GM18520 (cell line): ENCODE data around the gene PIGQ.

Source experiments
- ATAC-seq: cut with Tn5 transposase; IDR thresholded peaks from one replicate; pipeline ENCODE4 v1.9.1; 2021; ENCODE audit not compliant: unreplicated experiment

Gene PIGQ

GRCh38 chr16:533391-534123 lies 36.2 kb upstream of the PIGQ start:
- no peak for ATAC-seq

- no peak for ATAC-seq
These were observed 35.6 kb upstream of the PIGQ start for GRCh38 chr16:534135-534534.

- ATAC-seq: no peak
These were observed 34.8 kb upstream of the PIGQ start for GRCh38 chr16:534856-535445.

- ATAC-seq: no peak
These were observed 34.0 kb upstream of the PIGQ start for GRCh38 chr16:535446-536405.

- ATAC-seq: no peak
These were observed 33.0 kb upstream of the PIGQ start for GRCh38 chr16:536746-537145.

GRCh38 chr16:537415-538335 lies 32.1 kb upstream of the PIGQ start:
- no peak for ATAC-seq

GRCh38 chr16:539901-540530 lies 29.8 kb upstream of the PIGQ start:
- ATAC-seq: no peak

GRCh38 chr16:540645-541340 lies 29.0 kb upstream of the PIGQ start:
- no peak for ATAC-seq

- ATAC-seq: no peak
These were observed 26.2 kb upstream of the PIGQ start for GRCh38 chr16:543301-544164.

GRCh38 chr16:544517-544916 lies 25.3 kb upstream of the PIGQ start:
- ATAC-seq: no peak

- ATAC-seq: no peak
These were observed 22.6 kb upstream of the PIGQ start for GRCh38 chr16:546909-547770.

GRCh38 chr16:548586-548985 lies 21.2 kb upstream of the PIGQ start:
- ATAC-seq: no peak

GRCh38 chr16:549544-550263 lies 20.1 kb upstream of the PIGQ start:
- no peak for ATAC-seq

- ATAC-seq: no peak
These were observed 18.6 kb upstream of the PIGQ start for GRCh38 chr16:551210-551609.

- ATAC-seq: no peak
These were observed 17.6 kb upstream of the PIGQ start for GRCh38 chr16:552171-552570.

- ATAC-seq: no peak
These were observed 16.0 kb upstream of the PIGQ start for GRCh38 chr16:553601-554296.

GRCh38 chr16:554297-554621 lies 15.5 kb upstream of the PIGQ start:
- no peak for ATAC-seq
